Type B pancreatic cell (in vitro differentiated cells): Measurements from ENCODE around the gene CAMK1D. TPM values are rescaled to one million over a fixed set of nuclear protein-coding genes. Genes with fewer than 3 reads are reported as not detected.

Experiments used
- DNase-seq: peaks from one replicate; pipeline ENCODE4 v3.0.0; 2021; ENCODE audit warnings: mixed read lengths; ENCODE audit not compliant: unreplicated experiment; ENCODE audit errors: extremely low spot score
- H3K27ac Mint-ChIP-seq: 2 replicates; pipeline ENCODE4 v1.8.0; 2021; ENCODE audit warnings: mild to moderate bottlenecking, mixed read lengths
- H3K27me3 Mint-ChIP-seq: 2 replicates; pipeline ENCODE4 v1.8.0; 2021; ENCODE audit warnings: mixed read lengths
- H3K36me3 Mint-ChIP-seq: 2 replicates; pipeline ENCODE4 v1.8.0; 2021; ENCODE audit warnings: mixed read lengths
- H3K4me1 Mint-ChIP-seq: one replicate; pipeline ENCODE4 v1.8.0; 2021; ENCODE audit warnings: mixed read lengths; ENCODE audit not compliant: unreplicated experiment
- H3K4me3 Mint-ChIP-seq: 2 replicates; pipeline ENCODE4 v1.8.0; 2021; ENCODE audit warnings: mild to moderate bottlenecking, mixed read lengths
- H3K9me3 Mint-ChIP-seq: 2 replicates; pipeline ENCODE4 v1.8.0; 2021; ENCODE audit warnings: mixed read lengths
- total RNA-seq: library from RNA; stranded (reverse); gene quantifications from 2 replicates; pipeline ENCODE4 v1.2.1, GENCODE V29; 2021; ENCODE audit warnings: low replicate concordance
- TF ChIP-seq, protein P1 (sequence below): fragments of 200-600 bp; sonication (generic); conservative IDR thresholded peaks from 2 replicates; pipeline ENCODE4 v1.5.0; 2021; ENCODE audit warnings: antibody characterized with exemption, mild to moderate bottlenecking

The CAMK1D gene
- total RNA-seq, 1 donor from 2014 or later, result 12.2 TPM

GRCh38 chr10:12771981-12772760 is 422.8 kb downstream of the CAMK1D start:
- Mint-ChIP-seq H3K9me3 (no peaks in the 10 kb centered on the region), H3K4me3 (no peak overlapping the region), H3K4me1 (peaks cover 21% of the 10 kb centered on the region), H3K27ac (no peak overlapping the region), H3K27me3 (no peaks in the 10 kb centered on the region), H3K36me3 (peaks cover 11% of the 10 kb centered on the region)
- TF ChIP-seq, protein P1, sequence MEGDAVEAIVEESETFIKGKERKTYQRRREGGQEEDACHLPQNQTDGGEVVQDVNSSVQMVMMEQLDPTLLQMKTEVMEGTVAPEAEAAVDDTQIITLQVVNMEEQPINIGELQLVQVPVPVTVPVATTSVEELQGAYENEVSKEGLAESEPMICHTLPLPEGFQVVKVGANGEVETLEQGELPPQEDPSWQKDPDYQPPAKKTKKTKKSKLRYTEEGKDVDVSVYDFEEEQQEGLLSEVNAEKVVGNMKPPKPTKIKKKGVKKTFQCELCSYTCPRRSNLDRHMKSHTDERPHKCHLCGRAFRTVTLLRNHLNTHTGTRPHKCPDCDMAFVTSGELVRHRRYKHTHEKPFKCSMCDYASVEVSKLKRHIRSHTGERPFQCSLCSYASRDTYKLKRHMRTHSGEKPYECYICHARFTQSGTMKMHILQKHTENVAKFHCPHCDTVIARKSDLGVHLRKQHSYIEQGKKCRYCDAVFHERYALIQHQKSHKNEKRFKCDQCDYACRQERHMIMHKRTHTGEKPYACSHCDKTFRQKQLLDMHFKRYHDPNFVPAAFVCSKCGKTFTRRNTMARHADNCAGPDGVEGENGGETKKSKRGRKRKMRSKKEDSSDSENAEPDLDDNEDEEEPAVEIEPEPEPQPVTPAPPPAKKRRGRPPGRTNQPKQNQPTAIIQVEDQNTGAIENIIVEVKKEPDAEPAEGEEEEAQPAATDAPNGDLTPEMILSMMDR, result no peak
- DNase-seq, result no peak

GRCh38 chr10:12772797-12773587 is 423.6 kb downstream of the CAMK1D start:
- Mint-ChIP-seq H3K27ac (peak overlapping the region; percentile 51), H3K27me3 (no peaks in the 10 kb centered on the region), H3K4me3 (no peak overlapping the region), H3K4me1 (peaks cover 21% of the 10 kb centered on the region), H3K9me3 (no peaks in the 10 kb centered on the region), H3K36me3 (peaks cover 11% of the 10 kb centered on the region)
- no peak for DNase-seq
- TF ChIP-seq, protein P1, result no peak

GRCh38 chr10:12774204-12774894 is 425.0 kb downstream of the CAMK1D start:
- Mint-ChIP-seq H3K27ac (peak overlapping the region; percentile 5), H3K27me3 (no peaks in the 10 kb centered on the region), H3K4me3 (no peak overlapping the region), H3K36me3 (peaks cover 11% of the 10 kb centered on the region), H3K9me3 (no peaks in the 10 kb centered on the region), H3K4me1 (peaks cover 14% of the 10 kb centered on the region)
- TF ChIP-seq, protein P1, result no peak
- DNase-seq, result no peak

DNA sequence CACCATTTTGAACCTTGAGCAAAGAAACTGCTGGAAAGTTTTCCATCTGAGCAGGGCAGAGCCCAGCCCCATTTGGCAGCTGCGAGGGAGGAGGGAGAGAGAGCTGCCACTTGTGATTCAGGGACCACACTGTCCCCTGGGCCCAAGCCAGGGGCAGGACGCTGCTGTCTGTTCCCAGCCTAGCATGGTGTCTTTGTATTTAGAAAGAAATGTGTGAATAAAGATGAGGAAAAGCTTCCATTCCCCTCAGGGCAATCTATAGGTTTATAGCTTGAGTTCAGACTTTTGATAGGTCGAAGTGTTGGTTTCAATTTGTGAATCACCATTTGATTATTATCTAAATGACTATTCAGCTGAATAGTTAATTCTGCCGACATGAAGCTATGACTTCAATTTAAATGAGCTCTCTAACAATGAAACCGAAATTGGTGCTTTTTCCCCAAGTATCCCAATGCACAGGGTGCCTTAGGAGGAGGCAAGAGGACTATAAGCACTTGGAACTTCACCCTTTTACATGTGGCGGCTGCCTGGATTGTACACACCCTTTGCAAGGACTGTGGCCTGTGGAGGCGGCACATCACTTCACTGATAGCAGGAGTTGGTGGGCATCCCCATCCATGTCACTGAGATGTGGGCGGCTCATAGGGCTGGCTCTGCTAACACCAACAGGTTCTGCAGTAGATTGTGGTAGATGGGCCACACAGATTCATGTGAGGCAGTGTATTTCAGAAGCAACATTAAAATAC is 428.7 kb downstream of the CAMK1D start:
- TF ChIP-seq, protein P1, result no peak
- Mint-ChIP-seq H3K27me3 (no peaks in the 10 kb centered on the region), H3K4me1 (peaks cover 20% of the 10 kb centered on the region), H3K27ac (no peak overlapping the region), H3K4me3 (no peak overlapping the region), H3K9me3 (no peaks in the 10 kb centered on the region), H3K36me3 (peaks cover 13% of the 10 kb centered on the region)
- DNase-seq, result no peak
